SIG-M5 (cell line): Measurements from ENCODE around the gene REELD1.

Experiments
- DNase-seq: peaks from one replicate; lab custom pipeline; 2025; lab: John Stamatoyannopoulos, UW

REELD1 gene

GRCh38 chr4:146265950-146266490 is 51.7 kb downstream of the REELD1 start:
- DNase-seq: no peak

- DNase-seq: no peak
Measured at GRCh38 chr4:146267826-146268225, 53.5 kb downstream of the REELD1 start.

GRCh38 chr4:146269228-146269653 is 54.9 kb downstream of the REELD1 start:
- DNase-seq: no peak

- DNase-seq: no peak
Measured at GRCh38 chr4:146271466-146271865, 57.1 kb downstream of the REELD1 start.

GRCh38 chr4:146273204-146273901 is 59.0 kb downstream of the REELD1 start:
- DNase-seq: no peak

GRCh38 chr4:146274774-146275173 is 60.4 kb downstream of the REELD1 start:
- no peak for DNase-seq

- DNase-seq: no peak
Measured at GRCh38 chr4:146275370-146275769, 61.0 kb downstream of the REELD1 start.

- DNase-seq: no peak
Measured at GRCh38 chr4:146278986-146279385, 64.6 kb downstream of the REELD1 start.
